GM23338 (cell line): ENCODE data around the gene CACNA1C. TPM values are rescaled to one million over a fixed set of nuclear protein-coding genes. Genes with fewer than 3 reads are reported as not detected.
A peak's percentile ranks its signal among the peaks of the same experiment; 100 is the strongest.

Experiments
- ATAC-seq: fragments of 200-7000 bp; cut with Tn5 transposase; 3 replicates; pipeline ENCODE4 v1.9.1; 2020
- DNase-seq: peaks from one replicate; pipeline ENCODE4 v3.0.0-alpha.2; 2015; ENCODE audit warnings: low spot score
- H2AFZ ChIP-seq: fragments of 200-600 bp; sonication (generic); 2 replicates; pipeline ENCODE4 v1.8.0; 2016; ENCODE audit warnings: antibody characterized with exemption, mild to moderate bottlenecking, moderate library complexity
- H3F3A ChIP-seq: fragments of 200-600 bp; sonication (generic); replicated peaks from 2 replicates; pipeline ENCODE4 v1.8.0; 2017; ENCODE audit warnings: antibody characterized with exemption, mixed run types, low read depth
- H3K27ac ChIP-seq: fragments of 200-600 bp; sonication (generic); 2 replicates; pipeline ENCODE4 v1.6.1; 2016; ENCODE audit warnings: low read depth
- H3K27me3 ChIP-seq: fragments of 200-600 bp; sonication (generic); 2 replicates; pipeline ENCODE4 v1.8.0; 2016; ENCODE audit warnings: mild to moderate bottlenecking, mixed run types, moderate library complexity; ENCODE audit not compliant: insufficient read depth
- H3K36me3 ChIP-seq: fragments of 200-600 bp; sonication (generic); 2 replicates; pipeline ENCODE4 v1.8.0; 2016; ENCODE audit warnings: mild to moderate bottlenecking; ENCODE audit not compliant: insufficient read depth
- H3K4me1 ChIP-seq: fragments of 200-600 bp; sonication (generic); 2 replicates; pipeline ENCODE4 v1.8.0; 2016; ENCODE audit warnings: mild to moderate bottlenecking, moderate library complexity; ENCODE audit not compliant: insufficient read depth
- H3K4me2 ChIP-seq: fragments of 200-600 bp; sonication (generic); 2 replicates; pipeline ENCODE4 v1.7.1; 2017; ENCODE audit warnings: mixed run types
- H3K4me3 ChIP-seq: fragments of 200-600 bp; sonication (generic); 2 replicates; pipeline ENCODE4 v1.6.1; 2016; ENCODE audit warnings: mixed run types
- H3K79me2 ChIP-seq: fragments of 200-600 bp; sonication (generic); replicated peaks from 2 replicates; pipeline ENCODE4 v1.8.0; 2017; ENCODE audit warnings: mild to moderate bottlenecking; ENCODE audit not compliant: insufficient read depth
- H3K9me2 ChIP-seq: fragments of 200-600 bp; sonication (generic); 2 replicates; pipeline ENCODE4 v1.8.0; 2017; ENCODE audit not compliant: insufficient read depth
- H4K20me1 ChIP-seq: fragments of 200-600 bp; sonication (generic); replicated peaks from 2 replicates; pipeline ENCODE4 v1.8.0; 2017; ENCODE audit warnings: mild to moderate bottlenecking; ENCODE audit not compliant: insufficient read depth
- H3K27ac Mint-ChIP-seq: 2 replicates; pipeline ENCODE4 v1.8.0; 2020; ENCODE audit warnings: inconsistent platforms, mild to moderate bottlenecking, moderate library complexity, mixed read lengths
- H3K27me3 Mint-ChIP-seq: 3 replicates; pipeline ENCODE4 v1.8.0; 2022; ENCODE audit warnings: low read depth, mild to moderate bottlenecking, moderate library complexity, mixed read lengths, inconsistent platforms; ENCODE audit not compliant: insufficient read depth, poor library complexity
- H3K36me3 Mint-ChIP-seq: 3 replicates; pipeline ENCODE4 v1.8.0; 2021; ENCODE audit warnings: low read depth, mild to moderate bottlenecking, inconsistent platforms, moderate library complexity, mixed read lengths
- H3K4me1 Mint-ChIP-seq: 3 replicates; pipeline ENCODE4 v1.8.0; 2020; ENCODE audit warnings: mild to moderate bottlenecking, inconsistent platforms, mixed read lengths
- H3K4me3 Mint-ChIP-seq: 3 replicates; pipeline ENCODE4 v1.8.0; 2021; ENCODE audit warnings: moderate library complexity, mild to moderate bottlenecking, inconsistent platforms, mixed read lengths
- H3K9me3 Mint-ChIP-seq: 3 replicates; pipeline ENCODE4 v1.8.0; 2020; ENCODE audit warnings: moderate library complexity, mild to moderate bottlenecking, inconsistent platforms, mixed read lengths
- CREB1 ChIP-seq: fragments of 250-450 bp; sonication (Bioruptor Pico); IDR thresholded peaks from 2 replicates; pipeline ENCODE4 v1.5.0; 2020; ENCODE audit warnings: low read depth, mild to moderate bottlenecking, moderate library complexity
- CTCF ChIP-seq, 2 experiments: fragments of 200-600 bp in 1 of 2; sonication (generic) in 1 of 2; conservative IDR thresholded peaks; 2 replicates each; pipeline versions ENCODE4 v1.5.1 to v1.6.1; 2016 to 2017; ENCODE audit warnings: antibody characterized with exemption in 2 of 2, low read depth in 2 of 2, mild to moderate bottlenecking in 2 of 2, moderate library complexity in 1 of 2
- POLR2AphosphoS5 ChIP-seq: IDR thresholded peaks from 2 replicates; pipeline ENCODE4 v1.6.1; 2016; ENCODE audit warnings: antibody characterized with exemption, low read depth
- REST ChIP-seq: IDR thresholded peaks from one replicate; pipeline ENCODE4 v1.6.1; 2018; ENCODE audit warnings: antibody characterized with exemption; ENCODE audit not compliant: unreplicated experiment
- ZNF462 ChIP-seq: fragments of 250-450 bp; sonication (Bioruptor Pico); IDR thresholded peaks from 2 replicates; pipeline ENCODE4 v1.5.0; 2020; ENCODE audit warnings: mild to moderate bottlenecking, moderate library complexity
- polyA plus RNA-seq: library from polyadenylated mRNA; unstranded; fragments of >200 nt; fragmentation: Nextera tagmentation; extraction: Ambion mirVana; gene quantifications from 2 replicates; pipeline ENCODE4 v1.2.1, GENCODE V29; 2016
- total RNA-seq: library from RNA; depleted of rRNA; stranded (reverse); fragments of >200 nt; shearing (Covaris generic); gene quantifications from 2 replicates; pipeline ENCODE4 v1.2.3, GENCODE V29; 2014

The CACNA1C gene
- total and polyA plus RNA-seq, 2 experiments from 2014 or later = 0.78 to 2.1 TPM

- TF ChIP-seq REST (no peak), ZNF462 (CRISPR knock-in tag) (no peak), CREB1 (CRISPR knock-in tag) (no peak)
These were observed 44.1 kb upstream of the CACNA1C start (continued) for GRCh38 chr12:2008677-2009076.

- H3K27ac Mint-ChIP-seq = peak overlapping the region; percentile 70; the same call in 1 of the 2 replicates
- H3K27ac ChIP-seq = no peak overlapping the region
- TF ChIP-seq POLR2AphosphoS5 = no peak
- peak; percentile 61 to 72 for TF ChIP-seq CTCF (conservative IDR thresholded peaks at IDR 0.05; ENCODE audit: low read depth in 2 of 2)
- no peaks in the 10 kb centered on the region for H3K36me3 Mint-ChIP-seq
- H2AFZ ChIP-seq = no peak overlapping the region
- H3K9me2 ChIP-seq = no peaks in the 10 kb centered on the region
- ATAC-seq (peak; percentile 68), DNase-seq (peak; percentile 46)
- H3K79me2 ChIP-seq = no peaks in the 10 kb centered on the region
- H3K27me3 ChIP-seq = no peaks in the 10 kb centered on the region
- H3K4me3 ChIP-seq = no peak overlapping the region
- H3K4me1 ChIP-seq = peaks cover 49% of the 10 kb centered on the region
- peaks cover 56% of the 10 kb centered on the region for H3K4me1 Mint-ChIP-seq
- no peaks in the 10 kb centered on the region for H3F3A ChIP-seq
- no peaks in the 10 kb centered on the region for H3K36me3 ChIP-seq
- H3K9me3 Mint-ChIP-seq = no peaks in the 10 kb centered on the region
- H3K4me3 Mint-ChIP-seq = no peak overlapping the region
- no peaks in the 10 kb centered on the region for H4K20me1 ChIP-seq
- H3K4me2 ChIP-seq = no peak overlapping the region
- peaks cover 2% of the 10 kb centered on the region for H3K27me3 Mint-ChIP-seq
These were observed 43.2 kb upstream of the CACNA1C start for GRCh38 chr12:2009623-2010022.
